Measurements from ENCODE around the gene RBMY1E. TPM values are rescaled to one million over a fixed set of nuclear protein-coding genes. Genes with fewer than 3 reads are reported as not detected.
"Not testable (repeated sequence)": the region's sequence is repeated elsewhere in the genome, so short reads cannot be mapped to it uniquely, and the experiment has no call there.

Gene RBMY1E
- not detected for polyA plus RNA-seq (ENCODE audit: insufficient read length in 4 of 4)

- not testable (repeated sequence) for DNase-seq (ENCODE audit: low read depth in 4 of 4, low spot score in 3 of 4)
These were observed at the start of gene RBMY1E for GRCh38 chrY:21917932-21918331. Gene RBMY1E (minus strand): TSS chrY:21918032. CDS start chrY:21916054, 1,978 bp downstream.

- not testable (repeated sequence) for DNase-seq (ENCODE audit: low read depth in 4 of 4, low spot score in 3 of 4)
These were observed 23.4 kb downstream of the RBMY1E start, which contains the start of gene RBMY1D for GRCh38 chrY:21894426-21894825. Gene RBMY1D (minus strand): TSS chrY:21894526. CDS start chrY:21892513, 2,013 bp downstream.

GRCh38 chrY:21869407-21870076 lies 48.3 kb downstream of the RBMY1E start:
- not testable (repeated sequence) for DNase-seq (ENCODE audit: low read depth in 4 of 4, low spot score in 3 of 4)

Other genes with a start within 250 kb of the RBMY1E start
- not detected for gene RBMY1D, start 23.5 kb downstream of the RBMY1E start, polyA plus RNA-seq (ENCODE audit: insufficient read length in 4 of 4)

Data from right renal pelvis (tissue), 4 donors.